Activated CD4-positive, alpha-beta T cell treated with anti-CD3 and anti-CD28 coated beads, Interleukin-2, amount 10 ng/mL, durations not matched to agents 24 days and 14 days (primary cell): Measurements from ENCODE around the gene MYO9B. TPM values are rescaled to one million over a fixed set of nuclear protein-coding genes. Genes with fewer than 3 reads are reported as not detected.

Experiments used
- DNase-seq: peaks from one replicate; pipeline ENCODE4 v3.0.0; 2022
- H3K27ac Mint-ChIP-seq: one replicate; pipeline ENCODE4 v1.8.0; 2022; ENCODE audit warnings: mild to moderate bottlenecking, mixed read lengths
- H3K27me3 Mint-ChIP-seq: one replicate; pipeline ENCODE4 v1.8.0; 2022; ENCODE audit warnings: mixed read lengths
- H3K36me3 Mint-ChIP-seq: one replicate; pipeline ENCODE4 v1.8.0; 2022; ENCODE audit warnings: low read depth, mild to moderate bottlenecking, mixed read lengths
- H3K4me1 Mint-ChIP-seq: one replicate; pipeline ENCODE4 v1.8.0; 2021; ENCODE audit warnings: mixed read lengths
- H3K4me3 Mint-ChIP-seq: one replicate; pipeline ENCODE4 v1.8.0; 2022; ENCODE audit warnings: mild to moderate bottlenecking, moderate library complexity, mixed read lengths
- H3K9me3 Mint-ChIP-seq: one replicate; pipeline ENCODE4 v1.8.0; 2021; ENCODE audit warnings: mixed read lengths
- intact Hi-C: fragments of 100-400 bp; cut with micrococcal nuclease; formaldehyde crosslinking; loops from one replicate; pipeline ENCODE4 v1.15.1; 2023
- total RNA-seq: library from RNA; stranded (reverse); gene quantifications from 2 replicates; pipeline ENCODE4 v1.2.3, GENCODE V29; 2022

The MYO9B gene
- total RNA-seq, 1 donor from 2014 or later, result 120 TPM

GRCh38 chr19:17232258-17232657, 156.7 kb downstream of the MYO9B start:
- DNase-seq, result no peak
- Mint-ChIP-seq H3K27me3 (no peaks in the 10 kb centered on the region), H3K27ac (no peak overlapping the region), H3K36me3 (peaks cover 9% of the 10 kb centered on the region), H3K9me3 (no peaks in the 10 kb centered on the region), H3K4me3 (no peak overlapping the region), H3K4me1 (peaks cover 3% of the 10 kb centered on the region)
- intact Hi-C loops, result loop anchor here (10.0 kb wide), 1 partner anchor 53 kb away; the partner anchor contains the start of gene ANKLE1

- Mint-ChIP-seq H3K9me3 (no peaks in the 10 kb centered on the region), H3K36me3 (peaks cover 9% of the 10 kb centered on the region), H3K4me1 (peaks cover 5% of the 10 kb centered on the region), H3K4me3 (peak overlapping the region; percentile 84), H3K27me3 (no peaks in the 10 kb centered on the region), H3K27ac (peak overlapping the region; percentile 86)
- intact Hi-C loops, result loop anchor here (1.0 to 10.0 kb wide), 3 partner anchors 9 to 160 kb away; partner anchors contain the start of genes ANKLE1, HAUS8, MYO9B and OCEL1
- peak; percentile 92 for DNase-seq
Observed at GRCh38 chr19:17234911-17235299, 159.3 kb downstream of the MYO9B start.

- no peaks in the 10 kb centered on the region for H3K27me3 Mint-ChIP-seq
- H3K9me3 Mint-ChIP-seq, result no peaks in the 10 kb centered on the region
- peak; percentile 93 for DNase-seq
- peak overlapping the region; percentile 84 for H3K4me3 Mint-ChIP-seq
- intact Hi-C loops, result loop anchor here (1.0 to 10.0 kb wide), 3 partner anchors 9 to 161 kb away; partner anchors contain the start of genes ANKLE1, HAUS8, MYO9B and OCEL1
- H3K27ac Mint-ChIP-seq, result peak overlapping the region; percentile 86
- peaks cover 9% of the 10 kb centered on the region for H3K36me3 Mint-ChIP-seq
- H3K4me1 Mint-ChIP-seq, result peaks cover 5% of the 10 kb centered on the region
Observed at GRCh38 chr19:17235300-17235970, 159.9 kb downstream of the MYO9B start.

GRCh38 chr19:17235971-17236777, 160.6 kb downstream of the MYO9B start:
- H3K9me3 Mint-ChIP-seq, result no peaks in the 10 kb centered on the region
- H3K27me3 Mint-ChIP-seq, result no peaks in the 10 kb centered on the region
- H3K4me1 Mint-ChIP-seq, result peaks cover 5% of the 10 kb centered on the region
- H3K36me3 Mint-ChIP-seq, result peaks cover 7% of the 10 kb centered on the region
- no peak for DNase-seq
- peak overlapping the region; percentile 25 for H3K27ac Mint-ChIP-seq
- peak overlapping the region; percentile 84 for H3K4me3 Mint-ChIP-seq
- intact Hi-C loops, result loop anchor here (1.0 to 10.0 kb wide), 3 partner anchors 10 to 161 kb away; partner anchors contain the start of genes ANKLE1, HAUS8, MYO9B and OCEL1

GRCh38 chr19:17236811-17237543, 161.4 kb downstream of the MYO9B start:
- peaks cover 5% of the 10 kb centered on the region for H3K36me3 Mint-ChIP-seq
- no peaks in the 10 kb centered on the region for H3K9me3 Mint-ChIP-seq
- DNase-seq, result no peak
- H3K27ac Mint-ChIP-seq, result peak overlapping the region; percentile 75
- peak overlapping the region; percentile 58 for H3K4me3 Mint-ChIP-seq
- peaks cover 5% of the 10 kb centered on the region for H3K4me1 Mint-ChIP-seq
- H3K27me3 Mint-ChIP-seq, result no peaks in the 10 kb centered on the region
- intact Hi-C loops, result loop anchor here (10.0 kb wide), 1 partner anchor 48 kb away; the partner anchor contains the start of gene ANKLE1

- Mint-ChIP-seq H3K4me3 (peak overlapping the region; percentile 58), H3K27me3 (no peaks in the 10 kb centered on the region)
Observed at GRCh38 chr19:17237747-17238706, 162.4 kb downstream of the MYO9B start.

GRCh38 chr19:17240062-17240752, 164.6 kb downstream of the MYO9B start:
- Mint-ChIP-seq H3K27me3 (peaks cover 8% of the 10 kb centered on the region), H3K27ac (no peak overlapping the region), H3K36me3 (no peaks in the 10 kb centered on the region), H3K4me3 (no peak overlapping the region), H3K9me3 (no peaks in the 10 kb centered on the region), H3K4me1 (peaks cover 2% of the 10 kb centered on the region)
- intact Hi-C loops, result no loop called here
- no peak for DNase-seq

More at GRCh38 chr19:17237747-17238706, 162.4 kb downstream of the MYO9B start:
- Mint-ChIP-seq H3K27ac (no peak overlapping the region), H3K36me3 (peaks cover 2% of the 10 kb centered on the region), H3K9me3 (no peaks in the 10 kb centered on the region), H3K4me1 (peaks cover 5% of the 10 kb centered on the region)
- no peak for DNase-seq
- intact Hi-C loops, result loop anchor here (10.0 kb wide), 1 partner anchor 47 kb away; the partner anchor contains the start of gene ANKLE1

- Mint-ChIP-seq H3K36me3 (no peaks in the 10 kb centered on the region), H3K9me3 (no peaks in the 10 kb centered on the region), H3K4me3 (no peak overlapping the region), H3K27ac (no peak overlapping the region), H3K4me1 (peaks cover 2% of the 10 kb centered on the region), H3K27me3 (peaks cover 8% of the 10 kb centered on the region)
- intact Hi-C loops, result no loop called here
- DNase-seq, result no peak
Observed at GRCh38 chr19:17240826-17241399, 165.3 kb downstream of the MYO9B start.

GRCh38 chr19:17242431-17243208, 167.0 kb downstream of the MYO9B start:
- H3K27ac Mint-ChIP-seq, result peak overlapping the region; percentile 20
- peaks cover 14% of the 10 kb centered on the region for H3K27me3 Mint-ChIP-seq
- H3K4me3 Mint-ChIP-seq, result no peak overlapping the region
- intact Hi-C loops, result no loop called here
- peaks cover 8% of the 10 kb centered on the region for H3K4me1 Mint-ChIP-seq
- no peak for DNase-seq
- H3K9me3 Mint-ChIP-seq, result no peaks in the 10 kb centered on the region
- H3K36me3 Mint-ChIP-seq, result no peaks in the 10 kb centered on the region

GRCh38 chr19:17243211-17243829, 167.7 kb downstream of the MYO9B start:
- Mint-ChIP-seq H3K36me3 (no peaks in the 10 kb centered on the region), H3K9me3 (no peaks in the 10 kb centered on the region), H3K27ac (no peak overlapping the region), H3K4me3 (no peak overlapping the region), H3K4me1 (peaks cover 7% of the 10 kb centered on the region), H3K27me3 (peaks cover 14% of the 10 kb centered on the region)
- no peak for DNase-seq
- intact Hi-C loops, result no loop called here
